ENCODE measurements around the gene PHACTR3. TPM values are rescaled to one million over a fixed set of nuclear protein-coding genes. Genes with fewer than 3 reads are reported as not detected.

Gene PHACTR3
- total and polyA plus RNA-seq, 7 experiments from 2014 or later: 0.49 TPM; not detected in 6

DNA sequence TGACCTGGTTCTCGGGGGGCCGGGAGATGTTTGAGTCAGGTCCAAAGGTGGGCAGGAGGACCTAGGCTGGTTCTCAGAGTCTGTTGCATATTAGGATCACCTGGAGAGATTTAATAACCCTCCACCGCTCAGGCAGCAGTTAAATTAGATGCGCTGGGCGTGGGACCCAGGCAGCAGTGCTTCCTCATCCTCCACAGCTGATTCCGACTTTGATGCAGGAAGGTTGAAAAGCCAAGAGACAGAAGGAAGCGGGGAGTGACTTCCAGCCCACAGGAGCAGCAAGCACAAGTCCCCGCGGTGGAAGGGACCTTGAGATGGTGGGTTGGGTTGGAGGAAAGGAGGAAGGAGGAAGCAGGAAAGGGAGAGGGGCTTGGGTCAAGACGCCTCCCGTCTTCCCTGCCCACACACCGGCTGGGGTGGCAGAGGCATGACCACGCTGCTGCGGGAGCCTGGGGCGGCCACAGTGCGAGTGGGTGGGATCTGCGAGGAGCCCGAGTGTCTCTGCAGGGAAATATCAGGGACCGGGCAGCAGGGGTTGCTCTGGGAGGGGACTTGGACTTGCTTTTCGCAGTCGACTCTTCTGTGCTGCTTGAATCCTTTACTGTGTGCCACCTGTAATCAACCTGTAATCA, 146.0 kb downstream of the PHACTR3 start:
- intact Hi-C loops (cut with micrococcal nuclease): loop anchor here in 1 of 2 donors (2.0 kb wide), 1 partner anchor 152 kb away; no protein-coding TSS in a partner anchor
- POLR2A ChIA-PET: no interaction called here
- no peaks in the 10 kb centered on the region for H3K36me3 ChIP-seq (ENCODE audit: control insufficient read depth in 2 of 3, insufficient read depth in 3 of 3, low read length in 3 of 3)
- no peak overlapping the region for H3K27ac ChIP-seq (ENCODE audit: low read depth, low read length)
- Mint-ChIP-seq H3K36me3 (no peaks in the 10 kb centered on the region), H3K27ac (no peak overlapping the region), H3K9me3 (no peaks in the 10 kb centered on the region), H3K27me3 (peaks cover 0 to 40% (median 15%) of the 10 kb centered on the region in 5 donors), H3K4me3 (no peak overlapping the region), H3K4me1 (peaks cover 0 to 12% (median 0%) of the 10 kb centered on the region in 7 donors)
- H3K4me1 ChIP-seq (ENCODE audit: control insufficient read depth in 2 of 2, insufficient read depth in 2 of 2, low read length in 2 of 2): no peaks in the 10 kb centered on the region
- H3K4me3 ChIP-seq (ENCODE audit: low read length): no peak overlapping the region
- no peak for DNase-seq
- CTCF ChIA-PET: no interaction called here
- H3K9me3 ChIP-seq (ENCODE audit: control insufficient read depth in 2 of 3, low read length in 3 of 3): no peaks in the 10 kb centered on the region
- ATAC-seq: no peak
- H3K27me3 ChIP-seq (ENCODE audit: control insufficient read depth in 2 of 2, insufficient read depth in 2 of 2, low read length in 2 of 2): no peaks in the 10 kb centered on the region

DNA sequence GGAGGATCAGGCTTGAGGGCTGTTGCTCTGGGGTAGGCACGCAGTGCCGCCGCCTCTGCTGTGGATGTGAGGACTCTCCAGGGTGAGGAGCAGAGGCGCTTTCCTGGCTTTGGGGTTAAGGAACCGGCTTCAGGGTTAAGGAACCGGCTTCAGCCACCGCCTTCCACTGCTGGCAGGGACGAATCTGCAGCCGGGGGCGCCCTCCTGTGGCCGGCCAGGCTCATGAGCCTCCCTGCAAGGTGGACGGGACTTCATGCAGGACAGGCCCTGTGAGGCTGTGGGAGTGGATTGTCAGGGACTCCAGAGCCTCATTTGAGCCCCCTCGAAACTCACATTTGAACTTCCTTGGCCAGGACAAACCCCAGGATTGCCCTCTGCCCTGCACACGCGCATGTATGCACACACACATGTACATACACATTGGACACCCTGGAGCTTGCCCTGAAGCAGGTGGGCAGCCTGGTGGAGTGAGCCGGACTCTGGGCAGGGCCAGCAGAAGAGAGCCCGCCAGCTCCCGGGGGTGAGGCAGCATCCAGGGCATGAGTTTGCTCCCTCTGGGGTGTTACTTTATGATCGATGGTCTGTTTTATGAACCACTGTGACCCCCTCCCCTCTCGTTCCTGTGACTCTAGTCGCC, 146.9 kb downstream of the PHACTR3 start:
- no peaks in the 10 kb centered on the region for H3K9me3 Mint-ChIP-seq
- peaks cover 0 to 12% (median 0%) of the 10 kb centered on the region in 7 donors for H3K4me1 Mint-ChIP-seq
- H3K4me3 Mint-ChIP-seq: no peak overlapping the region
- no peak overlapping the region for H3K4me3 ChIP-seq (ENCODE audit: low read length)
- H3K27me3 Mint-ChIP-seq: peaks cover 3 to 49% (median 22%) of the 10 kb centered on the region in 5 donors
- no peaks in the 10 kb centered on the region for H3K4me1 ChIP-seq (ENCODE audit: control insufficient read depth in 2 of 2, insufficient read depth in 2 of 2, low read length in 2 of 2)
- ATAC-seq (peak; percentile 68), DNase-seq (peak in 2 of 9 donors; percentile 28 to 29)
- H3K36me3 ChIP-seq (ENCODE audit: control insufficient read depth in 2 of 3, insufficient read depth in 3 of 3, low read length in 3 of 3): no peaks in the 10 kb centered on the region
- ChIA-PET POLR2A (no interaction called here), CTCF (no interaction called here)
- no peaks in the 10 kb centered on the region for H3K36me3 Mint-ChIP-seq
- no peaks in the 10 kb centered on the region for H3K27me3 ChIP-seq (ENCODE audit: control insufficient read depth in 2 of 2, insufficient read depth in 2 of 2, low read length in 2 of 2)
- no peak overlapping the region for H3K27ac ChIP-seq (ENCODE audit: low read depth, low read length)
- H3K9me3 ChIP-seq (ENCODE audit: control insufficient read depth in 2 of 3, low read length in 3 of 3): no peaks in the 10 kb centered on the region
- no peak overlapping the region for H3K27ac Mint-ChIP-seq
- intact Hi-C loops (cut with micrococcal nuclease): loop anchor here in 1 of 2 donors (2.0 kb wide), 1 partner anchor 152 kb away; no protein-coding TSS in a partner anchor

DNA sequence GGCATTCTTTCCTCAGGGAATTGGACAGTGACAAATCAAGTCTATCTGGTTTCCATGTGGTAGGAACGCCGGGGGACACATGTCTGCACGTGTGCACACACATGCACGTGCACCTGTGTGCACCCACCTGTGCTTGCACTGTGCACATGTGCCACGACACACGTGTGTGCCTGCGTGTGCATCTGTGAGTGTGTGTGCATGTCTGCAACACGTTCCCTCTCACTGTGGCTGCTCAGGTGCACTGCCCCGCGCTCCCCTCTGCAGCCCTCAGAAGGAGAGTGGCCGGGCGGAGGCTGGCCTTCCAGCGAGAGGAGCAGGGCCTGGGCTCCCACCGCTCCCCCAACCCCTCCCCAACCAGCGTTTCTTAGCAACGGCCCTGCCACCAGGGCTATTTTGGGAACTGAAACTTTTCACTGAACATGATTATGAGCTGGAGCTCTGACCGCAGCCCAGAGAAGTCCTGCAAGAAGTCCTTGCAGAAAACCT, 147.8 kb downstream of the PHACTR3 start:
- Mint-ChIP-seq H3K4me1 (peaks cover 0 to 12% (median 0%) of the 10 kb centered on the region in 7 donors), H3K27me3 (peaks cover 3 to 51% (median 22%) of the 10 kb centered on the region in 5 donors), H3K9me3 (no peaks in the 10 kb centered on the region), H3K36me3 (no peaks in the 10 kb centered on the region), H3K4me3 (no peak overlapping the region), H3K27ac (no peak overlapping the region)
- no peak for DNase-seq
- no peaks in the 10 kb centered on the region for H3K36me3 ChIP-seq (ENCODE audit: control insufficient read depth in 2 of 3, insufficient read depth in 3 of 3, low read length in 3 of 3)
- intact Hi-C loops (cut with micrococcal nuclease): no loop called here
- CTCF ChIA-PET: no interaction called here
- peak; percentile 54 for ATAC-seq
- no peak overlapping the region for H3K27ac ChIP-seq (ENCODE audit: low read depth, low read length)
- H3K4me1 ChIP-seq (ENCODE audit: control insufficient read depth in 2 of 2, insufficient read depth in 2 of 2, low read length in 2 of 2): no peaks in the 10 kb centered on the region
- H3K9me3 ChIP-seq (ENCODE audit: control insufficient read depth in 2 of 3, low read length in 3 of 3): no peaks in the 10 kb centered on the region
- no peak overlapping the region for H3K4me3 ChIP-seq (ENCODE audit: low read length)
- H3K27me3 ChIP-seq (ENCODE audit: control insufficient read depth in 2 of 2, insufficient read depth in 2 of 2, low read length in 2 of 2): no peaks in the 10 kb centered on the region
- POLR2A ChIA-PET: no interaction called here

DNA sequence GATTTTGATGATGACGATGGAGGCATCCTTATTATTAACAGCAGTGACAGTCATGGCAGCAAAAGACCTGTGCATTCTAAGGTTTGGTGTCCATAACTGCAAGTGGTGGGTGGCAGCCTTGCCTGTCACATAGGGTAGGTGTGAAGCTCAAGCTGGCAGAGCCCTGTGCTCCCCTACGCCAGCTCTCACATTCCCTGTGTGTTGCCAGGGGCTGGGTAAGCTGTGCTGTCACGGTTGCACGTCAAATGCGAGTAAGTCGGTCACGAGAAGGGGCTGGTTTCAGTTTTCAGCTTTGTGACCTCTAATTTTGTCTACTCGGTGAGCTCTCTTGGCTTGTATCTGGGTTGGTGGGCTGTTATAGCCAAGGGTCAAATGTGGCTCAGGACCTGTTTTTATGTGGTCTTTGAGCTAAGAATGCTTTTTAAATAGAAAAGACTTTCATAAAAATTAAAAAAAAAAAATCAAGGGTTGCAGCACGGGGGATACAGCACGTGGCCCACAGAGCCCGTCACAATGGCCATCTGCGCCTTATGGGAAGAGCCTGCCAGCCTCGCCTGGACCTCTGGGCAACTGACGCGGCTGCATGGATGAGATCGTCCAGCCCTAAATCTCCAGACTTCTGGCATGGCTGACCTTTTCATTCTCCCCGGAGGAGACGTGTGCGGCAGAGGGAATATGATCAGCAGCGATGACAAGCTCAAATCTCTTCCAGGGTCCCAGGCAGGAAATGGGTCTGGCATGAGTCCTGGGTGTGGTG, 148.5 kb downstream of the PHACTR3 start:
- ATAC-seq: no peak
- Mint-ChIP-seq H3K4me1 (peaks cover 0 to 12% (median 0%) of the 10 kb centered on the region in 7 donors), H3K27me3 (peaks cover 3 to 55% (median 22%) of the 10 kb centered on the region in 5 donors), H3K36me3 (no peaks in the 10 kb centered on the region), H3K27ac (no peak overlapping the region), H3K9me3 (no peaks in the 10 kb centered on the region), H3K4me3 (no peak overlapping the region)
- Histone ChIP-seq H3K9me3 (ENCODE audit: control insufficient read depth in 2 of 3, low read length in 3 of 3) (no peaks in the 10 kb centered on the region), H3K27me3 (ENCODE audit: control insufficient read depth in 2 of 2, insufficient read depth in 2 of 2, low read length in 2 of 2) (no peaks in the 10 kb centered on the region), H3K4me1 (ENCODE audit: control insufficient read depth in 2 of 2, insufficient read depth in 2 of 2, low read length in 2 of 2) (no peaks in the 10 kb centered on the region), H3K36me3 (ENCODE audit: control insufficient read depth in 2 of 3, insufficient read depth in 3 of 3, low read length in 3 of 3) (no peaks in the 10 kb centered on the region), H3K27ac (ENCODE audit: low read depth, low read length) (no peak overlapping the region), H3K4me3 (ENCODE audit: low read length) (no peak overlapping the region)
- POLR2A ChIA-PET: no interaction called here
- CTCF ChIA-PET: no interaction called here
- intact Hi-C loops (cut with micrococcal nuclease): no loop called here
- DNase-seq: no peak

DNA sequence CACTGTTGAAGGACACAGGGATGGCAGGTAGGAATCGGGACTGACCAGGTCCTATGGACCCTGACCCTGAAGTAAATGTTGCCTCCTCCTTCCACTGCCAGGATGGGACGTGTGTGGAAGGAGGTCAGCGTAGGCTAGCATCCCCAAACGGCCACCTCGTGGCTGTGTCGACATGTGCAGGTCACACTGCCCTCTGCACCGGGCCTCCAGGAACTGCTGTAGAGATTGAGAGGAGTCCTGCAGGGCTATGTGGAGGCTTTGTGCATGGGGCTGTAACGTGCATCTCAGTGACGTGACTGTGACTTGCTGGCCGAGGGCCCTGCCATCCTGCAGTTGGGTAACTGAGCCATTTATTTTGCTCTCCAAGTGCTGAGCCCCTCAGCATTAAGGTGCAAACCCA, 149.5 kb downstream of the PHACTR3 start:
- ATAC-seq (no peak), DNase-seq (no peak)
- CTCF ChIA-PET: no interaction called here
- Histone ChIP-seq H3K36me3 (ENCODE audit: control insufficient read depth in 2 of 3, insufficient read depth in 3 of 3, low read length in 3 of 3) (no peaks in the 10 kb centered on the region), H3K9me3 (ENCODE audit: control insufficient read depth in 2 of 3, low read length in 3 of 3) (no peaks in the 10 kb centered on the region), H3K4me1 (ENCODE audit: control insufficient read depth in 2 of 2, insufficient read depth in 2 of 2, low read length in 2 of 2) (no peaks in the 10 kb centered on the region), H3K4me3 (ENCODE audit: low read length) (no peak overlapping the region), H3K27ac (ENCODE audit: low read depth, low read length) (no peak overlapping the region), H3K27me3 (ENCODE audit: control insufficient read depth in 2 of 2, insufficient read depth in 2 of 2, low read length in 2 of 2) (no peaks in the 10 kb centered on the region)
- POLR2A ChIA-PET: no interaction called here
- Mint-ChIP-seq H3K4me3 (no peak overlapping the region), H3K27me3 (peaks cover 3 to 56% (median 22%) of the 10 kb centered on the region in 5 donors), H3K36me3 (no peaks in the 10 kb centered on the region), H3K27ac (no peak overlapping the region), H3K9me3 (no peaks in the 10 kb centered on the region), H3K4me1 (peaks cover 0 to 12% (median 0%) of the 10 kb centered on the region in 7 donors)
- intact Hi-C loops (cut with micrococcal nuclease): no loop called here

DNA sequence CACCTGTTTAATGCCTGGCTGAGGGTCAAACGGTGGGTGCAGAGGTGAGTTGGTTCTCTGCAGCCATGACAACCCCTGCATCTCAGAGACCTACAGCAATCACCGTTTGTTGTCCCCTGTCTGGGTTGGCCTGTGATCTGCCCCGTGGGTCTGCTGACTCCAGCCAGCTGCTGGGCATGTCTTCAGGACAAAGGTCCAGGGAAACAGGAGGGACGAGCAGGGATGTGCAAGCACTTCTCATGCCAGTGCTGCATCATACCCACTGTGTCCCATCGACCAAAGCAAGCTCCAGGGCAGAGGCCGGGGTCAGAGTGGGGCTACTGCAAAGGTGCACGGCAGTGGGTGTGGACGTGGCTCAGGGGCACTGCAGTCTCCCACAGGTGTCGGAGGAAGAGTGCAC, 150.2 kb downstream of the PHACTR3 start:
- no peak overlapping the region for H3K4me3 ChIP-seq (ENCODE audit: low read length)
- Mint-ChIP-seq H3K27ac (no peak overlapping the region), H3K9me3 (no peaks in the 10 kb centered on the region), H3K4me3 (no peak overlapping the region), H3K27me3 (peaks cover 3 to 56% (median 22%) of the 10 kb centered on the region in 5 donors), H3K4me1 (peaks cover 0 to 12% (median 0%) of the 10 kb centered on the region in 7 donors), H3K36me3 (no peaks in the 10 kb centered on the region)
- H3K9me3 ChIP-seq (ENCODE audit: control insufficient read depth in 2 of 3, low read length in 3 of 3): no peaks in the 10 kb centered on the region
- H3K27ac ChIP-seq (ENCODE audit: low read depth, low read length): no peak overlapping the region
- H3K27me3 ChIP-seq (ENCODE audit: control insufficient read depth in 2 of 2, insufficient read depth in 2 of 2, low read length in 2 of 2): no peaks in the 10 kb centered on the region
- ChIA-PET POLR2A (no interaction called here), CTCF (no interaction called here)
- H3K36me3 ChIP-seq (ENCODE audit: control insufficient read depth in 2 of 3, insufficient read depth in 3 of 3, low read length in 3 of 3): no peaks in the 10 kb centered on the region
- DNase-seq: no peak
- intact Hi-C loops (cut with micrococcal nuclease): no loop called here
- ATAC-seq: no peak
- H3K4me1 ChIP-seq (ENCODE audit: control insufficient read depth in 2 of 2, insufficient read depth in 2 of 2, low read length in 2 of 2): no peaks in the 10 kb centered on the region

Measured in naive thymus-derived CD4-positive, alpha-beta T cell (primary cell).